Right lobe of liver (tissue), 6 donors: ENCODE measurements around the gene CRIM1. TPM values are rescaled to one million over a fixed set of nuclear protein-coding genes. Genes with fewer than 3 reads are reported as not detected.

Experiments used
- ATAC-seq, 4 donors: fragments of 200-7000 bp; cut with Tn5 transposase; one replicate each; pipeline ENCODE4 v1.9.1; 2020; ENCODE audit warnings: mild to moderate bottlenecking in 4 of 4, moderate library complexity in 4 of 4
- DNase-seq, 3 donors: peaks; one replicate each; pipeline ENCODE4 v3.0.0-alpha.2; 2020
- H3K27ac ChIP-seq, 3 donors: fragments of 200-600 bp; one replicate each; pipeline ENCODE4 v1.8.0; 2022
- H3K27me3 ChIP-seq, 2 donors: fragments of 200-600 bp; one replicate each; pipeline ENCODE4 v1.8.0; 2022
- H3K36me3 ChIP-seq, 4 donors: fragments of 200-600 bp; sonication (generic) in 1 of 4; one replicate each; pipeline versions ENCODE4 v1.5.1 to v1.8.0; 2017 to 2022; ENCODE audit warnings: control low read depth in 1 of 4
- H3K4me1 ChIP-seq, 4 donors: fragments of 200-600 bp; sonication (generic) in 1 of 4; one replicate each; pipeline versions ENCODE4 v1.5.1 to v1.8.0; 2017 to 2022; ENCODE audit warnings: control low read depth in 1 of 4
- H3K4me3 ChIP-seq, 3 donors: fragments of 200-600 bp; one replicate each; pipeline ENCODE4 v1.8.0; 2022
- H3K9me3 ChIP-seq, 4 donors: fragments of 200-600 bp; sonication (generic) in 1 of 4; one replicate each; pipeline versions ENCODE4 v1.5.1 to v1.8.0; 2017 to 2022; ENCODE audit warnings: control low read depth in 1 of 4
- POLR2A ChIP-seq: fragments of 450-650 bp; IDR thresholded peaks from one replicate; pipeline ENCODE4 v1.6.1; 2017; ENCODE audit warnings: antibody characterized with exemption, mild to moderate bottlenecking
- WGBS: methylation state at CpG from one replicate; pipeline ENCODE4 v1.1.6; 2018; ENCODE audit warnings: low coverage, low lambda C conversion rate; ENCODE audit not compliant: insufficient coverage; ENCODE audit errors: missing lambda C conversion rate; 5-methylcytosine and 5-hydroxymethylcytosine counted together
- intact Hi-C, 2 donors: fragments of 100-400 bp; cut with DNase I; formaldehyde crosslinking; loops; one replicate each; pipeline versions ENCODE4 v1.11.2 to v1.14.1; 2022
- total RNA-seq, 6 experiments: library from RNA; depleted of rRNA in 2 of 6; stranded (reverse); fragments of >200 nt in 2 of 6; fragmentation: NEBNext Ultra II Directional in 3 of 6; extraction: Animal tissue kit (Norgen Biotek cat#: 25700) in 3 of 6; gene quantifications; one replicate each; pipeline versions ENCODE4 v1.1.0 to v1.2.4, GENCODE V29; 2016 to 2023
- TF ChIP-seq, protein P1 (sequence below), 4 donors: fragments of 200-600 bp in 3 of 4; fragments of 450-650 bp in 1 of 4; IDR thresholded peaks; one replicate each; pipeline versions ENCODE4 v1.5.1 to v1.8.0; 2016 to 2022; ENCODE audit warnings: antibody characterized with exemption in 4 of 4, mild to moderate bottlenecking in 2 of 4
- donor health status: DM: no; HTN: yes; CAD: no.
- donor health status: DM: no; HTN: no; CAD: no.
- donor health status: DM: no; HTN: no; CAD: no.
- donor health status: DM: no; HTN: yes; CAD: no.
- donor health status: DM: no; HTN: yes; CAD: no.

Gene CRIM1
- total RNA-seq, 6 experiments from 2014 or later = 4.2 to 30.5 (median 16.7) TPM

DNA sequence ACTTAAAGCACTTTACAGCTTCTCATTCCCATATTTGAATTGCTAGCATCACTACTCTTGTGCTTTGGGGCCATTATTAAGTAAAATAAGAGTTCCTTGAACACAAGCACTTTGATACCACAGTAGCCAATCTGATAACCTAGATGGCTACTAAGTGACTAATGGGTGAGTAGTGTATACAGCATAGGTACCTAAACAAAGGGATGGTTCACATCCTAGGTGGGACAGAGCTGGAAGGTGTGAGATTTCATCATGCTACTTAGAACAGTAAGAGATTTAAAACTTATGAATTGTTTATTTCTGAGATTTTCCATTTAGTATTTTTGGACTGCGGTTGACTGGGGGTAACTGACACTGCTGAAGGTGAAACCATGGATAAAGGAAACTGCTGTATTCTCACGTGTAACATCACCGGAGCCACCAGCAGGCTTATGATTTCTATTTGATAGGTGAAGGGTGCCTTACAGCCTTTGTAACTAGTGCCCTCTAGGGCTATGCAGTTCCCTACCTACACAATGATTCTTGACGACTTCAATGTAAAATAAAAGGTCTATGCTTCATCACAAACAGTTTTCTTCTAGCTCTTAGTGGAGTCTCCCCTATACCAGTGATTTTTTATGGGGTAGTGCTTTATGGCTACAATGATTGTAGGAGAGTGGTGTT lies 22.1 kb upstream of the CRIM1 start:
- Histone ChIP-seq H3K4me3 (no peak overlapping the region), H3K27me3 (no peaks in the 10 kb centered on the region), H3K9me3 (no peaks in the 10 kb centered on the region), H3K27ac (no peak overlapping the region), H3K4me1 (no peaks in the 10 kb centered on the region), H3K36me3 (no peaks in the 10 kb centered on the region)
- no peak for ATAC-seq
- DNase-seq = no peak
- TF ChIP-seq POLR2A = no peak
- TF ChIP-seq, protein P1, sequence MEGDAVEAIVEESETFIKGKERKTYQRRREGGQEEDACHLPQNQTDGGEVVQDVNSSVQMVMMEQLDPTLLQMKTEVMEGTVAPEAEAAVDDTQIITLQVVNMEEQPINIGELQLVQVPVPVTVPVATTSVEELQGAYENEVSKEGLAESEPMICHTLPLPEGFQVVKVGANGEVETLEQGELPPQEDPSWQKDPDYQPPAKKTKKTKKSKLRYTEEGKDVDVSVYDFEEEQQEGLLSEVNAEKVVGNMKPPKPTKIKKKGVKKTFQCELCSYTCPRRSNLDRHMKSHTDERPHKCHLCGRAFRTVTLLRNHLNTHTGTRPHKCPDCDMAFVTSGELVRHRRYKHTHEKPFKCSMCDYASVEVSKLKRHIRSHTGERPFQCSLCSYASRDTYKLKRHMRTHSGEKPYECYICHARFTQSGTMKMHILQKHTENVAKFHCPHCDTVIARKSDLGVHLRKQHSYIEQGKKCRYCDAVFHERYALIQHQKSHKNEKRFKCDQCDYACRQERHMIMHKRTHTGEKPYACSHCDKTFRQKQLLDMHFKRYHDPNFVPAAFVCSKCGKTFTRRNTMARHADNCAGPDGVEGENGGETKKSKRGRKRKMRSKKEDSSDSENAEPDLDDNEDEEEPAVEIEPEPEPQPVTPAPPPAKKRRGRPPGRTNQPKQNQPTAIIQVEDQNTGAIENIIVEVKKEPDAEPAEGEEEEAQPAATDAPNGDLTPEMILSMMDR (IDR thresholded peaks at IDR 0.05) = no peak
- 24% methylated on average over 4 of the region's 4 CpGs for WGBS
- intact Hi-C loops = no loop called here

DNA sequence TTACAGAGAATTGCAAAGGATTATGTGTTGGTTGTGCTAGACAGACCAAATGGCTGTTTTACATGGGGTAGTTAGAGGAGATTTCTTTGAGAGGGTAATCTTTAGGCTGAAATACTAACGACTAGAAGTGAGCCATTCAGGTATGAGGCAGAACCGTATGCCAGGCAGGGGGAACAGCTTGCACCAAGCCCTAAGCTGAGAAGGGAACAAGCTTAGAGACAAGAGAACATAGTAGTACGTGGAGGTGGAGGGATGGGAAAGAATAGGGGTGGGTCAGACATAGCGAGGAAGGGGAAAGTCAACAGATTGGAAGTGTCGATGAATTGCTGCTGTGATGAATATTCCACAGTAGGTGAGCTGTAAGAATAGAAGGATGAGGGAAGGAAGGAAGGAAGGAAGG lies 20.0 kb upstream of the CRIM1 start:
- no peaks in the 10 kb centered on the region for H3K4me1 ChIP-seq
- intact Hi-C loops = no loop called here
- no peaks in the 10 kb centered on the region for H3K9me3 ChIP-seq
- no peaks in the 10 kb centered on the region for H3K27me3 ChIP-seq
- no peak overlapping the region for H3K4me3 ChIP-seq
- 41% methylated on average over 5 of the region's 5 CpGs for WGBS
- H3K36me3 ChIP-seq = no peaks in the 10 kb centered on the region
- no peak overlapping the region for H3K27ac ChIP-seq
- TF ChIP-seq, protein P1 (IDR thresholded peaks at IDR 0.05) = no peak
- no peak for TF ChIP-seq POLR2A
- ATAC-seq (no peak), DNase-seq (no peak)

GRCh38 chr2:36336321-36336720 lies 19.3 kb upstream of the CRIM1 start:
- H3K9me3 ChIP-seq = no peaks in the 10 kb centered on the region
- no peak for DNase-seq
- H3K36me3 ChIP-seq = no peaks in the 10 kb centered on the region
- H3K4me3 ChIP-seq = no peak overlapping the region
- no peaks in the 10 kb centered on the region for H3K27me3 ChIP-seq
- WGBS = 84% methylated on average over 2 of the region's 2 CpGs
- intact Hi-C loops = no loop called here
- no peaks in the 10 kb centered on the region for H3K4me1 ChIP-seq
- no peak overlapping the region for H3K27ac ChIP-seq
- no peak for TF ChIP-seq POLR2A
- TF ChIP-seq, protein P1 (IDR thresholded peaks at IDR 0.05) = no peak
- no peak for ATAC-seq

GRCh38 chr2:36337354-36337753 lies 18.2 kb upstream of the CRIM1 start:
- H3K4me1 ChIP-seq = no peaks in the 10 kb centered on the region
- TF ChIP-seq, protein P1 (IDR thresholded peaks at IDR 0.05) = no peak
- TF ChIP-seq POLR2A = no peak
- no peak for DNase-seq
- no peak overlapping the region for H3K4me3 ChIP-seq
- ATAC-seq = no peak
- intact Hi-C loops = no loop called here
- H3K9me3 ChIP-seq = no peaks in the 10 kb centered on the region
- no peak overlapping the region for H3K27ac ChIP-seq
- no peaks in the 10 kb centered on the region for H3K27me3 ChIP-seq
- H3K36me3 ChIP-seq = no peaks in the 10 kb centered on the region
